Smooth muscle cell (in vitro differentiated cells): Measurements from ENCODE around the gene UBB. TPM values are rescaled to one million over a fixed set of nuclear protein-coding genes. Genes with fewer than 3 reads are reported as not detected.
A peak's percentile ranks its signal among the peaks of the same experiment; 100 is the strongest.
"Not testable (repeated sequence)": the region's sequence is repeated elsewhere in the genome, so short reads cannot be mapped to it uniquely, and the experiment has no call there.

Source experiments
- DNase-seq: peaks from one replicate; lab custom pipeline; 2025; ENCODE audit not compliant: unreplicated experiment; lab: John Stamatoyannopoulos, UW
- H2AFZ ChIP-seq: fragments of 200-600 bp; sonication (generic); 2 replicates; pipeline ENCODE4 v1.6.0; 2016; ENCODE audit warnings: antibody characterized with exemption, low read depth, mild to moderate bottlenecking
- H3F3A ChIP-seq: fragments of 200-600 bp; sonication (generic); 2 replicates; pipeline ENCODE4 v1.6.0; 2017; ENCODE audit warnings: antibody characterized with exemption, low read depth
- H3K27ac ChIP-seq: fragments of 200-600 bp; sonication (generic); 2 replicates; pipeline ENCODE4 v1.5.1; 2016; ENCODE audit warnings: low read depth, mild to moderate bottlenecking
- H3K27me3 ChIP-seq: fragments of 200-600 bp; sonication (generic); 2 replicates; pipeline ENCODE4 v1.6.1; 2016; ENCODE audit warnings: low read depth, mild to moderate bottlenecking
- H3K36me3 ChIP-seq: fragments of 200-600 bp; sonication (generic); 2 replicates; pipeline ENCODE4 v1.5.1; 2016; ENCODE audit warnings: low read depth
- H3K4me1 ChIP-seq: fragments of 200-600 bp; sonication (generic); 2 replicates; pipeline ENCODE4 v1.5.1; 2016; ENCODE audit warnings: low read depth
- H3K4me2 ChIP-seq: fragments of 200-600 bp; sonication (generic); 2 replicates; pipeline ENCODE4 v1.6.0; 2016; ENCODE audit warnings: mild to moderate bottlenecking
- H3K4me3 ChIP-seq: fragments of 200-600 bp; sonication (generic); 2 replicates; pipeline ENCODE4 v1.5.1; 2016; ENCODE audit warnings: mild to moderate bottlenecking
- H3K79me2 ChIP-seq: fragments of 200-600 bp; sonication (generic); 2 replicates; pipeline ENCODE4 v1.6.0; 2016; ENCODE audit warnings: low read depth, mild to moderate bottlenecking
- H3K9ac ChIP-seq: fragments of 200-600 bp; sonication (generic); 2 replicates; pipeline ENCODE4 v1.6.0; 2016; ENCODE audit warnings: low read depth
- H3K9me3 ChIP-seq: fragments of 200-600 bp; sonication (generic); replicated peaks from 2 replicates; pipeline ENCODE4 v1.5.1; 2016; ENCODE audit warnings: low read depth
- H4K20me1 ChIP-seq: fragments of 200-600 bp; sonication (generic); 2 replicates; pipeline ENCODE4 v1.6.0; 2016; ENCODE audit warnings: low read depth
- WGBS: methylation state at CpG from one replicate; pipeline ENCODE4 v1.1.7; 2016; ENCODE audit warnings: low lambda C conversion rate; 5-methylcytosine and 5-hydroxymethylcytosine counted together
- polyA plus RNA-seq: library from polyadenylated mRNA; unstranded; fragments of >200 nt; fragmentation: Nextera tagmentation; extraction: Ambion mirVana; gene quantifications from 2 replicates; pipeline ENCODE4 v1.2.1, GENCODE V29; 2016
- total RNA-seq: library from RNA; depleted of rRNA; stranded (reverse); fragments of >200 nt; gene quantifications from 2 replicates; pipeline ENCODE4 v1.2.3, GENCODE V29; 2014
- TF ChIP-seq, protein P1 (sequence below): fragments of 200-600 bp; sonication (generic); IDR thresholded peaks from 2 replicates; pipeline ENCODE4 v1.5.1; 2017; ENCODE audit warnings: borderline replicate concordance, mild to moderate bottlenecking, antibody characterized with exemption; ENCODE audit not compliant: insufficient read depth, poor library complexity, severe bottlenecking

UBB gene
- total and polyA plus RNA-seq, 2 experiments from 2014 or later = 1,184 to 2,323 TPM

DNA sequence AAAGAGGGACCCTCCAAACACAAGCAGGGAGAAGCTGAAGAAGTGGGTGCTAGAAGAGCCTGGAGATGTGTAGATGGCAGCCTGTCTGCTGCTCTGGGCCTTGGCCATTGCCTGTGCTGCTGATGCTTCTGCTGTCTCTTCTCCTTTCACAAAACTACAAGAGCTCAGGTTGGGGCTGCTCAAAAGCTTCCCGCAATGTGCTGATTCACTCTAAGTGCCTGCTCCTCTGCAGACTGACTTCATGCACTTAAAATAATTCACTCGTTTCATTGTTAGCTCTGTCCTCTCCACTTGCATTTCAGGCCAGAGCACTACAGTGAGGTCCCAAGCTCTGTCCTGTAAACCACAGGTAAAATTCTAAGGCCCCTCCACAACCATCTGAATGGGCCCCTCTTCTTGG, 15.8 kb downstream of the UBB start:
- H2AFZ ChIP-seq = peak overlapping the region; percentile 79
- H3K27me3 ChIP-seq, H3K4me1 ChIP-seq, H3K79me2 ChIP-seq, H3K9ac ChIP-seq, H3K36me3 ChIP-seq, DNase-seq, H3K9me3 ChIP-seq, H3K4me3 ChIP-seq, H4K20me1 ChIP-seq: not testable (repeated sequence)
- H3K27ac ChIP-seq = peak overlapping the region; percentile 55
- 20% methylated on average over 2 of the region's 2 CpGs for WGBS
- peak overlapping the region; percentile 13 for H3K4me2 ChIP-seq
- peaks cover 30% of the 10 kb centered on the region for H3F3A ChIP-seq

DNA sequence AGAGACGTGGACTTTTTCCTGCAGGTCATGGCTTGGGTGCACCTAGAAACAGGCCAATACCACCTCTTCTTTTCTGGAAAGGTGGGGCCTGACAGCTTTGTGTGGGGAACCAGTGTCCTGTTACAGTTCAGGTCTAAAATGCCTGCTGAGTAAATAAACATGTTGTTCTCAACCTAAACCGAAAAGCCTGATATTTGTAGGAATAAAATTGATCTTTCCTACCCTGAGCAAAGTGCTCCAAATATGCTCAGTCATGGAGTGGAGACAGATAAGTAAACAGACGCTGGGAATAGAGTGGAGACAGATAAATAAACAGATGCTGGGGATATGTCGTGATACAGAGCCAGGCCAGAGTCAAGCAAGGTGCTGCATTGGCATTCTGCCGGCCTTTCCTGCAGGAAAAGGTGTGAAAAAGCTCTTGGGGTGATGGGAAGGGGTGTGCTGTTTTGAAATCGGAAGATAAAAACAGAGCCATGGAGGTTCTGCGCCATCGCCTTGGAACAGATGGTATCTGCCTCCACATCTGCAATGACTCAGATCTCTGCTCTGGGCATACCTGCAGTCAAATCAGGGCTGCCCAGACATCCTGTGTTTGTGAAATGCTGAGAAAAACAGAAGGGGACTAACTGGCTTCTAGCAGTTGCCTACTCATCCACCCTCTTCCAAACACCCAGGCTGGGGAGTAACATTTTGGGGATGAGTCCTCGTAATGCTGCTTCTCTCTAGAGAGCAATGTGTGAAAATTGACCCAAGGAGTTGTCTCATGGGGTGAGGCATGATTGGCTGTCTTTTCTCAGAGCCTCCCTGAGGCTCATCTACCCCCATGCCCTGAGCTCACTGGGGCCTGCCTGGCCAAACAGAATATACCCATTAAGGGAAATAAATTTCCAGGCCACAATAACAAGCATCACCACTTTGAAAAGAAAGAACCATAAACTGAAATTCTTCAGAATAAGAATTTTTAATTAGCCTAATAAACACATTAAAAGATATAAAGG, 17.7 kb downstream of the UBB start:
- 27% methylated on average over 9 of the region's 9 CpGs for WGBS
- no peak overlapping the region for H3K4me3 ChIP-seq
- H3K36me3 ChIP-seq = no peaks in the 10 kb centered on the region
- no peaks in the 10 kb centered on the region for H3K27me3 ChIP-seq
- H3K9me3 ChIP-seq = no peaks in the 10 kb centered on the region
- TF ChIP-seq, protein P1, sequence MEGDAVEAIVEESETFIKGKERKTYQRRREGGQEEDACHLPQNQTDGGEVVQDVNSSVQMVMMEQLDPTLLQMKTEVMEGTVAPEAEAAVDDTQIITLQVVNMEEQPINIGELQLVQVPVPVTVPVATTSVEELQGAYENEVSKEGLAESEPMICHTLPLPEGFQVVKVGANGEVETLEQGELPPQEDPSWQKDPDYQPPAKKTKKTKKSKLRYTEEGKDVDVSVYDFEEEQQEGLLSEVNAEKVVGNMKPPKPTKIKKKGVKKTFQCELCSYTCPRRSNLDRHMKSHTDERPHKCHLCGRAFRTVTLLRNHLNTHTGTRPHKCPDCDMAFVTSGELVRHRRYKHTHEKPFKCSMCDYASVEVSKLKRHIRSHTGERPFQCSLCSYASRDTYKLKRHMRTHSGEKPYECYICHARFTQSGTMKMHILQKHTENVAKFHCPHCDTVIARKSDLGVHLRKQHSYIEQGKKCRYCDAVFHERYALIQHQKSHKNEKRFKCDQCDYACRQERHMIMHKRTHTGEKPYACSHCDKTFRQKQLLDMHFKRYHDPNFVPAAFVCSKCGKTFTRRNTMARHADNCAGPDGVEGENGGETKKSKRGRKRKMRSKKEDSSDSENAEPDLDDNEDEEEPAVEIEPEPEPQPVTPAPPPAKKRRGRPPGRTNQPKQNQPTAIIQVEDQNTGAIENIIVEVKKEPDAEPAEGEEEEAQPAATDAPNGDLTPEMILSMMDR = no peak
- peak overlapping the region; percentile 46 for H2AFZ ChIP-seq
- H4K20me1 ChIP-seq = no peaks in the 10 kb centered on the region
- no peak overlapping the region for H3K9ac ChIP-seq
- peaks cover 5% of the 10 kb centered on the region for H3K4me1 ChIP-seq
- no peaks in the 10 kb centered on the region for H3K79me2 ChIP-seq
- H3K4me2 ChIP-seq = no peak overlapping the region
- peaks cover 30% of the 10 kb centered on the region for H3F3A ChIP-seq
- no peak for DNase-seq
- H3K27ac ChIP-seq = peak overlapping the region; percentile 42

DNA sequence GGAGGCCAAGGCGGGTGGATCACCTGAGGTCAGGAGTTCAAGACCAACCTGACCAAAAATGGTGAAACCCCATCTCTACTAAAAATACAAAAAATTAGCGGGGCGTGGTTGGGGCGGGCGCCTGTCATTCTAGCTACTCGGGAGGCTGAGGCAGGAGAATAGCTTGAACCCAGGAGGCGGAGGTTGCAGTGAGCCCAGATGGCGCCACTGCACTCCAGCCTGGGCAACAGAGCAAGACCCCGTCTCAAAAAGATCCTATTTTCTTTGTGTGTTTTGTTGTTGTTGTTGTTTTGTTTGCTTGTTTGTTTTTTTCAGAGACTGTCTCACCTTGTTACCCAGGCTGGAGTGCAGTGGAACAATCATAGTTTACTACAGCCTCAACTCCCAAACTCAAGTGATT, 23.0 kb downstream of the UBB start:
- not testable (repeated sequence) for H4K20me1 ChIP-seq, H3K36me3 ChIP-seq, H3K4me3 ChIP-seq, H3K79me2 ChIP-seq, H3K27me3 ChIP-seq, H3K9ac ChIP-seq, DNase-seq, H3K9me3 ChIP-seq, H2AFZ ChIP-seq, H3K4me1 ChIP-seq
- WGBS = 97% methylated on average over 9 of the region's 9 CpGs
- peaks cover 22% of the 10 kb centered on the region for H3F3A ChIP-seq
- H3K27ac ChIP-seq = peak overlapping the region; percentile 97
- peak overlapping the region; percentile 66 for H3K4me2 ChIP-seq

DNA sequence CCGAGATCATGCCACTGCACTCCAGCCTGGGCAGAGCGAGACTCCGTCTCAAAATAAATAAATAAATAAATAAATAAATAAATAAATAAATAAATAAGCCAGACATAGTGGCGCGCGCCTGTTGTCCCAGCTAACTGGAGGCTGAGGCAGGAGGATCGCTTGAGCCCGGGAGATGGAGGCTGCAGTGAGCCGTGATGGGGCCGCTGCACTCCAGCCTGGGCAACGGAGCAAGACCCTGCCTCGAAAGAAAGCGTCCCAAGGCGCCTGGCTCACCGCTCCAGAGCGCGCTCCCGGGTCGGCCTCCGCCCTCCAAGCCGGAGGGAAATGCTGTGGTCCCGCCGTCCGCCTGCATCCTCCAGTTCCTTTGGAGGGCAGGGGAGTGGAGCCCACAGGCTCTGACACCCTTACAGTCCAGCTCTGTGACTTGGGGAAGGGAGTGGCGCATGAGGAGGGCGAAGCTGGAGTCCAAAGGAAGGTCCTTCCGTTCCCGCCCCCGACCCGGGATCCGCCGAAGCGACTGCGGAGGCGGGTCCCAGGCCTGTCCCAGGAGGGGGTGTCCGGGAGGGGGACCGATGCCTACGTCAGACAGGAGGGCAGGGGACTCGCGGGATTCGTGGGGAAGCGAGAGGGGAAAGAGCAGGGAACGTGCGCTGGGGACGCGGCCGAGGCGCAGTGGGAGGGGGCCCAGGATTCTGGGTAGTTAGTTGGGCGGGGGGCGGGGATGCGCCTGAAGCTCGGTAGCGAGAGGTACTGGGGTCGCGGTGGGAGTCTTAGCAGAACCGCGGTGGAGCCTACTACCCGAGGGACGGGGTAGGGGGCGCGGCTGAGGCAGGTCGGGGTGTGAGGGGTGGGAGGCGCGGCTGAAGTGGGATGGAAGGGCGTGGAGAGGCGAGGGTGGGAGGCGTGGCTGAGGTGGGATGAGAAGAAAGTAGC, 26.1 kb downstream of the UBB start:
- peak overlapping the region; percentile 60 for H3K4me3 ChIP-seq
- no peaks in the 10 kb centered on the region for H3K79me2 ChIP-seq
- no peaks in the 10 kb centered on the region for H3K9me3 ChIP-seq
- peak overlapping the region; percentile 43 for H3K9ac ChIP-seq
- H2AFZ ChIP-seq = peak overlapping the region; percentile 93
- TF ChIP-seq, protein P1 = no peak
- peak overlapping the region; percentile 47 for H3K27ac ChIP-seq
- H3K4me2 ChIP-seq = peak overlapping the region; percentile 94
- WGBS = 14% methylated on average over 42 of the region's 67 CpGs
- peaks cover 19% of the 10 kb centered on the region for H3F3A ChIP-seq
- H3K4me1 ChIP-seq = no peaks in the 10 kb centered on the region
- DNase-seq = no peak
- H3K36me3 ChIP-seq = no peaks in the 10 kb centered on the region
- no peaks in the 10 kb centered on the region for H4K20me1 ChIP-seq
- no peaks in the 10 kb centered on the region for H3K27me3 ChIP-seq
